ENCODE results near the gene LIPA.
"Not testable (repeated sequence)": the region's sequence is repeated elsewhere in the genome, so short reads cannot be mapped to it uniquely, and the experiment has no call there.

LIPA gene

DNA sequence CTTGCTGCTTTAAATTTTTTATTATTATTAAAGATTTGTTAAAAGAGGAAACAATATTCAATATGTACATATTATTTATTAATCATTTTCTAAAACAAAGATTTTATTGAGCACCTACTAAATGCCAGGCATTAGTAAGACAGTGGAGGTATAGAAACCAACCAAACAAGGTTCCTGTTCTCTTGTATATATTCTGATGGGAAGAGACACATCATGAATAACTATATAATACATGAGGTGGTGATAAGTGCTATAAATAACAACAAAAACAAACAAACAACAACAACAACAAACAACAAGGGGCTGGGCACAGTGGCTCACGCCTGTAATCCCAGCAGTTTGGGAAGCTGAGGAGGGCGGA, 630 bp upstream of the LIPA start:
- Histone ChIP-seq H3K4me1 (ENCODE audit: insufficient read depth, low read length) (peaks cover 3% of the 10 kb centered on the region; the same call in 1 of the 2 replicates), H3K9me3 (ENCODE audit: insufficient read depth, low read depth, low read length) (peaks cover 23% of the 10 kb centered on the region), H3K27me3 (ENCODE audit: insufficient read depth, low read length) (peaks cover 11% of the 10 kb centered on the region), H3K9ac (ENCODE audit: low read depth, low read length) (no peak overlapping the region), H3K27ac (ENCODE audit: low read length) (no peak overlapping the region), H3K36me3 (ENCODE audit: insufficient read depth, low read depth, low read length) (no peaks in the 10 kb centered on the region), H3K4me3 (ENCODE audit: low read length) (0 out of 2 replicates have a peak overlapping the region, but pooled peaks have one; percentile 84)

DNA sequence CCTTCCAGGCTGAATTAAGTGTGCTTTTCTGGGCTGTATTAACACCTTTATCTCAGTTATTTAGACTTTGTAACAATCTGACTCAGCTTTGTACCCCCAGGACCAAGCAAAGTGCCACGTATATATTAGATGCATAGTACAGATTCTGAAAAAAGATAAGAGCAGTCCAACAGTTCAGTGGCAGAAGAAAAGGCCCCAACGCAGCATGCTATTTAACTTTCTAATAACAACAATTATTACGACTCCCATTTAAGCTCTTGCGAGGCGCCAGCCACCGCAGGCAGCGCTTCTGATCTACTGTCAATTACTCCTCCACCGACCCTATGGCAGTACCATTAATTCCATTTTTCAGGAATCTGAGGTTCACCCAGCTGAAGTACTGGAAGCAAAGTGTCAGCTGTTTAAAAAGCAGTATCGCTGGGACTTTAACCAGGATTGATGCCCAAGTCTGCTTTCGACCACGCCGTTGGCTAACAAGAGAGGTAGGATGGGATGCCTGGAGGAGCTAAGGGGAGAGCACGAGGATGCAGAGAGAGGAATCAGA, 638 bp downstream of the LIPA start:
- H3K27me3 ChIP-seq (ENCODE audit: insufficient read depth, low read length): peaks cover 11% of the 10 kb centered on the region
- H3K4me3 ChIP-seq (ENCODE audit: low read length): peak overlapping the region; percentile 84
- no peaks in the 10 kb centered on the region for H3K36me3 ChIP-seq (ENCODE audit: insufficient read depth, low read depth, low read length)
- peak overlapping the region; percentile 53; the same call in 1 of the 2 replicates for H3K9ac ChIP-seq (ENCODE audit: low read depth, low read length)
- peaks cover 3% of the 10 kb centered on the region; the same call in 1 of the 2 replicates for H3K4me1 ChIP-seq (ENCODE audit: insufficient read depth, low read length)
- no peak overlapping the region for H3K27ac ChIP-seq (ENCODE audit: low read length)
- H3K9me3 ChIP-seq (ENCODE audit: insufficient read depth, low read depth, low read length): peaks cover 23% of the 10 kb centered on the region

DNA sequence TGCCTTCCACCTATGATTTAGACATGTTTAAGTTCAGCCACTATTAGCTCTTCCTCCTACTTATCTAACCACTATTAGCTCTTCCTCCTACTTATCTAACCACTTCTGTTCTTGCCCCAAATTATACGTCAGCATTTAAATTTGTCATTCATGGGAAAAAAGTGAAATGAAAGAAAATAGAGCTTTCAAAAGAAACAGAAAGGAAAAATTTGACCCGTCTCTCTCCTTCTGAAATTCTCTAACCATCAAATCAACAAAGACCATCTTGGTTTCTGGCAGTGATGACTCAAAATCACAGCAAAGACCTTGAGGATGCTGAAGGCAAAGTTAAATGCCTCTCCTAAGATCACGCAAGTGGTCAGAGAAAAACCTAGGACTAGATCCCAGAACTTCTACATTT, 2.6 kb downstream of the LIPA start:
- Histone ChIP-seq H3K27me3 (ENCODE audit: insufficient read depth, low read length) (peaks cover 11% of the 10 kb centered on the region), H3K4me1 (ENCODE audit: insufficient read depth, low read length) (peaks cover 11% of the 10 kb centered on the region; the same call in 1 of the 2 replicates), H3K9ac (ENCODE audit: low read depth, low read length) (no peak overlapping the region), H3K4me3 (ENCODE audit: low read length) (no peak overlapping the region), H3K9me3 (ENCODE audit: insufficient read depth, low read depth, low read length) (peaks cover 13% of the 10 kb centered on the region), H3K36me3 (ENCODE audit: insufficient read depth, low read depth, low read length) (no peaks in the 10 kb centered on the region), H3K27ac (ENCODE audit: low read length) (no peak overlapping the region)

DNA sequence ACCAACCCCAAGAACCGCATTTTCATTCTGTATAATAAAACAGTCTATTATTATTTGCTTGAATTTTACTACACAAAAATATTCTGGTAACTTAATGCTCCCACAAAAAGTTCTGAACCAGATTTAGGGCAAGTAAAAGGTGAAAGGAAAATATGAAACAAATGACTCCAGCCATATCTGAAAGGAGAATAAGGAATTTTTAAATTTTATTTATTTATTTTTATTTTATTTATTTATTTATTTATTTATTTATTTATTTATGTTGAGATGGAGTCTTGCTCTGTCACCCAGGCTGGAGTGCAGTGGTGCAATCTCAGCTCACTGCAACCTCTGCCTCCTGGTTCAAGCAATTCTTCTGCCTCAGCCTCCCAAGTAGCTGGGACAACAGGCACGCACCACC, 4.0 kb downstream of the LIPA start:
- H3K9me3 ChIP-seq (ENCODE audit: insufficient read depth, low read depth, low read length); H3K4me3 ChIP-seq (ENCODE audit: low read length); H3K36me3 ChIP-seq (ENCODE audit: insufficient read depth, low read depth, low read length); H3K9ac ChIP-seq (ENCODE audit: low read depth, low read length); H3K27ac ChIP-seq (ENCODE audit: low read length): not testable (repeated sequence)
- peaks cover 11% of the 10 kb centered on the region for H3K27me3 ChIP-seq (ENCODE audit: insufficient read depth, low read length)
- H3K4me1 ChIP-seq (ENCODE audit: insufficient read depth, low read length): peaks cover 20% of the 10 kb centered on the region

DNA sequence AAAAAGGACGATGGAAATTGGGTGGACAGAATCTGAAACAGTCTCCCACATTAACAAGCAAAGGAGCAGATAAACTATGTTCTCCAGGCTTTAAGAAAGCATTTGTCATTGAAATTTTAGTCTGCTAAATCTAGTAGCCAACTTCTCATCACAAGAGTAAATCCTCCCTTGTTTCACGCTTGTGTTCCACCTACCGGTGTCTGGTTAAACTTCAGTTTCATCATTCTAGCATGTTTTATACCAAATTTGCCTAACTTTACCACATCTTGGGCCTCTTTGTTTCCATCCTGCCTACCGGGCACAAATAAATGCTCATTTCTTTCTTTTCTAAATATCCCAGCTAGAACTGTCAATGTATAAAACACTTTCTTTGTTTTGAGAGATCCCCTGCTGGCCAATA, 5.8 kb downstream of the LIPA start:
- H3K9ac ChIP-seq (ENCODE audit: low read depth, low read length): no peak overlapping the region
- H3K4me3 ChIP-seq (ENCODE audit: low read length): peak overlapping the region; percentile 36; the same call in 1 of the 2 replicates
- H3K9me3 ChIP-seq (ENCODE audit: insufficient read depth, low read depth, low read length): no peaks in the 10 kb centered on the region
- H3K4me1 ChIP-seq (ENCODE audit: insufficient read depth, low read length): peaks cover 27% of the 10 kb centered on the region
- H3K36me3 ChIP-seq (ENCODE audit: insufficient read depth, low read depth, low read length): no peaks in the 10 kb centered on the region
- H3K27ac ChIP-seq (ENCODE audit: low read length): no peak overlapping the region
- H3K27me3 ChIP-seq (ENCODE audit: insufficient read depth, low read length): peaks cover 5% of the 10 kb centered on the region

DNA sequence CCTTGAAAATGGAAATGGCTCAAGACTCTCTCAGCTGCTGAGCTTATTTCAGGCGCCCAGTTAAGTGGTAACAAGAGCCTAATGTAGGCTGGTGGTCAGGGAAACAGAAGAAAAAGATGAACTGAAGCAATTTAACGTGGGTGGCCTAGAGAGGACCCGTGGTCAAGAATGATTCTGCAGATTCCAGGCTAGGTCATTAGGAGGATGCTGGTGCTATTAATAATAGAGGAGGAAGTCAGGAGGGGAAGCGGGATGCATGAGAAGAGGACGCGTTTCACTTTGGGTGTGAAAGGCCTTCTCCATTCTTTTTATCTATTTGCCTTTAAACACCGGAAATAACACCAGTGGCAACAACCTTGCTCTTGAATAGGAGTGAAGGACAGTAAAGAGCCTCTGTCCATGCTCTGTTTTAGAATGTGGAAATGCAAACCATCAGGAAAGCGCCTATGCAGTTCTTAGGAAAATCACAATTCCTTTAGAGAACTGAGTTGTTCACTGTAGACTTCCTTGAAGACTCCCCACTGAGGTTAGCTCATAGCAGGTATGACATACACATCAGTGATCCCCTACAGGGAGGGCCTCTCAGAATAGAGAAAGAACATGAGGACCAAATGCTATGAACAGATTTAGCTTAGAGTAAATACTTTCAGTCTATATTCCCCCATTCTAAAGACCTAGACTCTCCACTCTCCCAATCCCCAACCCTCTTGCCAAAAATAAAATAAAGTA, 8.6 kb downstream of the LIPA start:
- H3K4me3 ChIP-seq (ENCODE audit: low read length): no peak overlapping the region
- no peaks in the 10 kb centered on the region for H3K9me3 ChIP-seq (ENCODE audit: insufficient read depth, low read depth, low read length)
- H3K36me3 ChIP-seq (ENCODE audit: insufficient read depth, low read depth, low read length): no peaks in the 10 kb centered on the region; the same call in 1 of the 2 replicates
- no peaks in the 10 kb centered on the region for H3K27me3 ChIP-seq (ENCODE audit: insufficient read depth, low read length)
- no peak overlapping the region for H3K9ac ChIP-seq (ENCODE audit: low read depth, low read length)
- peaks cover 27% of the 10 kb centered on the region for H3K4me1 ChIP-seq (ENCODE audit: insufficient read depth, low read length)
- H3K27ac ChIP-seq (ENCODE audit: low read length): no peak overlapping the region

DNA sequence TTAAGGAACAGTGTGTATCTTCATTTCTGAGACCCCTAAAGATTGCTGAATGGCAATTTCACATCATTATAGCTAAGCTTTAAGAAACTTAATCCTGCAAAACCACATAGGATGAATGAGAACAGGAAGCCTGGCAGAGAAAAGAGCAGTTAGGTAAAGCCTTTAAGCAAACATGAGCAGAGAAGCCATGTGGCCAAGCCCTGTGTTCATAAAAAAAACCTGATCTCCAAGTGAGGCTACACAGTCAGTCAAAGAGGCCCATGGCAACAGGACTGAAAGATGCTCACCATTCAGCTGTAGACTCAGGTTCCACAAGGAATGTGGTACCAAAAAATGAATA, 9.3 kb downstream of the LIPA start:
- H3K9me3 ChIP-seq (ENCODE audit: insufficient read depth, low read depth, low read length): no peaks in the 10 kb centered on the region
- peaks cover 27% of the 10 kb centered on the region for H3K4me1 ChIP-seq (ENCODE audit: insufficient read depth, low read length)
- H3K36me3 ChIP-seq (ENCODE audit: insufficient read depth, low read depth, low read length): no peaks in the 10 kb centered on the region; the same call in 1 of the 2 replicates
- H3K4me3 ChIP-seq (ENCODE audit: low read length): no peak overlapping the region
- no peak overlapping the region for H3K9ac ChIP-seq (ENCODE audit: low read depth, low read length)
- H3K27ac ChIP-seq (ENCODE audit: low read length): no peak overlapping the region
- H3K27me3 ChIP-seq (ENCODE audit: insufficient read depth, low read length): no peaks in the 10 kb centered on the region

DNA sequence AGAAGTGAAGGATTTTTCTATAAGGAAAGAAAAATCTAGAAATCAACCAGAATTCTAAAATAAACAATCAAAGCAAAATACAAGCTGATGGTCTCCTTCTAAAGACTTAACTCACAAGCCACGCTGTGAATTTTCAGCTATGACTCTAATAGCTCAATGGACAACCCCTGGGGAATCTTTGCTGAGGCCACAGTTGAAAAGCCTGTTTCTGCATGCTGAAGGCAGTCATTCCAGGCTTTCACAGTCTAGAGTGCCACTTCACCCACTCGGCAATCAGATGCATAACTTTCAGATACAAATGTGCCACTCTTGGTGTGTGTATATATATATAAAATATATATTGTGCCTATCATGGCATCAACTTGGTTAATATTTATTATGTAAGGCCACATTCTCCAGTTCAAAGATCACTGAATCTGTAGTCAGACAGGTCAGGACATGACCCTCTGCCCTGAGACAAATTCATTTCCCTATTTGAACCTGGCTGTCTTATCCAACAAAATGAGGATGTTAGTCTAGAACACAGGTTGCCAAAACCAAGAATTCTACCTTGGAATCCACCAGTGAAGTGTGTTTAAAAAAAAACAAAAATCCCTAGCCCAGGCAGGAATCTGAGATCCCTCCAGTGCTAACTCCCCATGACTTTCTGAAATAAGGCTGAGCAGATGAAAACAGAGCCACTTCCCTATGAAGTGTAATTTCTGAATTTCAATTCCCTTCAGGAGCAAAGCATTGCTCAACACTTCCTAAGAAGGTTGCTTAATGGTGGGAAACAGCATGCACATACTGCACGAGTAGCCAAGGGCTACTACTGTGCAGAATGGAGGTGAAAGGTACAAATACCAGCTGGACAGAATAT, 9.9 kb downstream of the LIPA start:
- Histone ChIP-seq H3K36me3 (ENCODE audit: insufficient read depth, low read depth, low read length) (no peaks in the 10 kb centered on the region; the same call in 1 of the 2 replicates), H3K27ac (ENCODE audit: low read length) (no peak overlapping the region), H3K4me1 (ENCODE audit: insufficient read depth, low read length) (peaks cover 27% of the 10 kb centered on the region), H3K4me3 (ENCODE audit: low read length) (no peak overlapping the region), H3K27me3 (ENCODE audit: insufficient read depth, low read length) (no peaks in the 10 kb centered on the region), H3K9me3 (ENCODE audit: insufficient read depth, low read depth, low read length) (no peaks in the 10 kb centered on the region), H3K9ac (ENCODE audit: low read depth, low read length) (no peak overlapping the region)

DNA sequence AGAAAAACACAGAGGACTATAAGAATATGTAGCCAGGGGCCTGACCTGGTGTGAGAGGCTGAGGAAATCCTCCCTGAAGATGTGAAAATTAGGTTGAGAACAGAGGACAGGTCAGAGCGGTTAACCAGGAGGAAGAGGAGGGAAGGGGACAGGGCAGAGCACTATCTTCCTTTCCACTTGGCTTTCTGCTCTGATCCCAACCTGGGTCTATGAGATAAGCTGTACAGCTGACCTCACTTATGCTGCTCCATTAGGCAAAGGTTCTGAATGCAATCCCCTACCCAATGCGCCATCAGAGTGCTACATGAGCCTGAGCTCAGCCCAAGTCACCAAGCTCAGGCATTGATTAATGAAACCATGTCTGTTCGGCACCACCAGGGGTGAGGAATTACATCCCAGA, 10.5 kb downstream of the LIPA start:
- Histone ChIP-seq H3K4me3 (ENCODE audit: low read length) (no peak overlapping the region), H3K9ac (ENCODE audit: low read depth, low read length) (no peak overlapping the region), H3K9me3 (ENCODE audit: insufficient read depth, low read depth, low read length) (no peaks in the 10 kb centered on the region), H3K27ac (ENCODE audit: low read length) (no peak overlapping the region), H3K4me1 (ENCODE audit: insufficient read depth, low read length) (peaks cover 27% of the 10 kb centered on the region), H3K27me3 (ENCODE audit: insufficient read depth, low read length) (no peaks in the 10 kb centered on the region), H3K36me3 (ENCODE audit: insufficient read depth, low read depth, low read length) (no peaks in the 10 kb centered on the region; the same call in 1 of the 2 replicates)

DNA sequence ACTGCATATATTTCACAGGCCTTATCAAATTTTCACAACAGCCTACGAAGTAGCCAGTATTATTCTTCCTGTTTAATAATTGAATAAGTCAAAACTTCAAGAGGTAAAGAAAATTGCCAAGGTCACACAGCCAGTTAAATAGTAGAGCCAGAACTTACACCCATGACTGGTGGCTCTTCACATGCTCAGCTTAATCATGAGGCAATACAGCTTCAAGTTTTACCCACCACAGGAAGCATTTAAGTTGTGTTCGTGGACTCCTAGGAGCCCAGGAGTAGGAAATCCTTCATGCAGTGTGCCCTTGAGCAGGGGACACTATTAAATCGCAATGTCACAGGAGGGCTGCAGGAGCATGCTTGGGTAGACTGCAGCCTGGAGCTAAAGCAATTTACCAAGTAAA, 11.1 kb downstream of the LIPA start:
- H3K4me3 ChIP-seq (ENCODE audit: low read length): no peak overlapping the region
- no peaks in the 10 kb centered on the region; the same call in 1 of the 2 replicates for H3K36me3 ChIP-seq (ENCODE audit: insufficient read depth, low read depth, low read length)
- H3K4me1 ChIP-seq (ENCODE audit: insufficient read depth, low read length): peaks cover 26% of the 10 kb centered on the region
- no peak overlapping the region for H3K27ac ChIP-seq (ENCODE audit: low read length)
- H3K9ac ChIP-seq (ENCODE audit: low read depth, low read length): no peak overlapping the region
- H3K9me3 ChIP-seq (ENCODE audit: insufficient read depth, low read depth, low read length): no peaks in the 10 kb centered on the region
- H3K27me3 ChIP-seq (ENCODE audit: insufficient read depth, low read length): no peaks in the 10 kb centered on the region

DNA sequence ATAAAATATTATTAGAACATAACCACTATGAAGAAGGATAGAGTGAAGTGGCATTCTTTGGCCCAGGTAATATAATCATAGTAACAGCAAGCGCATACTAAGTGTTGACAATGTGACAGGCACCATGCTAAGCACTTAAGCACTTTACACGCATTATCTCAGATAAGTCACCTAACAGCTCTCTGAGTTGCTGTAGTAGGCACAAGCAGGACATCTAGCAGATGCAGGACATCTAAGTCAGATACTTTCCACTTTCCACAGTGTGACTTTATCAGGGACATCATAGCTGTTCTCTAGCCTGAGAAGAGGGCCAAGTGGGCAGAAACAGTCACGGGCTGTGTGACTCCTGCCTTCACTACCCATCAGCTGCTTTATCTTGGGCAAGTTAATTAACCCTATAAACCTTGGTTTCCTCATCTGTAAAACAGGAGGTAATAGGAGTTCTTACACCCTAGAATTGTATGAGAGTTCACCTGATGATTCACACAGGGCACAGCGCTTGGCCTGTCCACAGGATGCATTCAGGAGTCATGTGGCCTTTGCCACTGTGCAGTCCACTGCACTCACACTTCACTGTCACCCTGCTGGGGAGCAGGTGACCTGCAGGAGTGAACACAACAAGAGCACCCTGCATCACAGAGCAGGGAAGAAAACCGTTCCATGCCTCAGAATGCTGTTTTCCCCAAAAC, 12.5 kb downstream of the LIPA start:
- H3K27me3 ChIP-seq (ENCODE audit: insufficient read depth, low read length): no peaks in the 10 kb centered on the region
- peaks cover 26% of the 10 kb centered on the region for H3K4me1 ChIP-seq (ENCODE audit: insufficient read depth, low read length)
- H3K9ac ChIP-seq (ENCODE audit: low read depth, low read length): no peak overlapping the region
- no peak overlapping the region for H3K4me3 ChIP-seq (ENCODE audit: low read length)
- no peaks in the 10 kb centered on the region; the same call in 1 of the 2 replicates for H3K36me3 ChIP-seq (ENCODE audit: insufficient read depth, low read depth, low read length)
- H3K27ac ChIP-seq (ENCODE audit: low read length): no peak overlapping the region
- no peaks in the 10 kb centered on the region for H3K9me3 ChIP-seq (ENCODE audit: insufficient read depth, low read depth, low read length)

All from iPS-20b (cell line).